ACC112 (cell line): ENCODE measurements around the gene GAL3ST2.

Experiments used
- H2AFZ ChIP-seq: fragments of 200-600 bp; sonication (generic); one replicate; pipeline ENCODE4 v1.6.0; 2017; ENCODE audit warnings: antibody characterized with exemption, low read length; ENCODE audit not compliant: unreplicated experiment
- H3K27ac ChIP-seq: fragments of 200-600 bp; sonication (generic); 2 replicates; pipeline ENCODE4 v1.5.1; 2014; ENCODE audit warnings: low read depth, mild to moderate bottlenecking, antibody characterized with exemption, low read length, moderate library complexity
- H3K27me3 ChIP-seq: fragments of 200-600 bp; sonication (generic); 2 replicates; pipeline ENCODE4 v1.6.1; 2014; ENCODE audit warnings: mild to moderate bottlenecking, antibody characterized with exemption, low read length, moderate library complexity, mixed read lengths; ENCODE audit not compliant: insufficient read depth
- H3K36me3 ChIP-seq: fragments of 200-600 bp; sonication (generic); 2 replicates; pipeline ENCODE4 v1.6.1; 2016; ENCODE audit warnings: mild to moderate bottlenecking, antibody characterized with exemption, low read length, moderate library complexity, mixed read lengths; ENCODE audit not compliant: insufficient read depth
- H3K4me1 ChIP-seq: fragments of 200-600 bp; sonication (generic); one replicate; pipeline ENCODE4 v1.6.1; 2016; ENCODE audit warnings: low read length, mixed read lengths; ENCODE audit not compliant: insufficient read depth, unreplicated experiment, control insufficient read depth
- H3K4me3 ChIP-seq: fragments of 200-600 bp; sonication (generic); 2 replicates; pipeline ENCODE4 v1.5.1; 2014; ENCODE audit warnings: mild to moderate bottlenecking, low read depth, low read length
- H3K79me2 ChIP-seq: fragments of 200-600 bp; sonication (generic); one replicate; pipeline ENCODE4 v1.6.0; 2016; ENCODE audit warnings: low read length; ENCODE audit not compliant: control insufficient read depth, unreplicated experiment, insufficient read depth

GAL3ST2 gene

GRCh38 chr2:241748468-241749256 is 28.0 kb upstream of the GAL3ST2 start:
- no peaks in the 10 kb centered on the region for H3K27me3 ChIP-seq

DNA sequence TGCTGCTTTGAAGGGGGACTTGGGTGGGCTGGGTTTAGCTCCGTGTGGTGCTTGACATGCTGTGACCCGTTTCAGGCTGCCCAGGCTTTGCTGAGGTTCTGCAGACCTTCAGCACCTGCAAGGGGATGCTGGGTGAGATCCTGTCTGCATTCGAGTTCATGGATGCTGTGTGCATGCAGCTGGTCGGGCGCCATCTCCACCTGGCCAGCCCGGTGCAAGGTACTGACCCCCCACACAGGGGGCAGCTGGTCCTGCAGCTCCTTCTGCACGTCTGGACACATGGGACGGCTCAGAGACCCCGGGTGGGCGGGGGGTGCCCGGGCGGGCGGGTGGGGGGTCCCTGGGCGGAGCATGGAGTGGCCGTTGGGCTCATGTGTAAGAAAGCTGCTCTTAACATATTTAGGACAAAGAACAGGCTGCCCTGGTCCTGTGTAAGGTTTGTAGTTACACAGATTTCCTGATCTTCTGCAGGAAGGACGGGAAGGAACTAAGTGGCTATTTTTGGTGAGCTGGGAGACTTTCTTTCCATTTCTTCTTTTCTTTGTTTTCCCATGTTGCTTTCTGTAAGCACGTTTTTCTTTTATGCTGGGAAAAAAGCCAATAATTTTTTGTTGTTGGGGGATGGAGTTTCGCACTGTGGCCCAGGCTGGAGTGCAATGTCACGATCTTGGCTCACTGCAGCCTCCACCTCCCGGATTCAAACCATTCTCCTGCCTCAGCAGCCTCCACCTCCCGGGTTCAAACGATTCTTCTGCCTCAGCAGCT is 26.4 kb upstream of the GAL3ST2 start:
- peaks cover 8% of the 10 kb centered on the region for H3K36me3 ChIP-seq
- H3K27me3 ChIP-seq, result no peaks in the 10 kb centered on the region
- no peaks in the 10 kb centered on the region for H3K4me1 ChIP-seq
- no peak overlapping the region for H2AFZ ChIP-seq
- H3K79me2 ChIP-seq, result no peaks in the 10 kb centered on the region
- no peak overlapping the region for H3K4me3 ChIP-seq
- no peak overlapping the region for H3K27ac ChIP-seq

More at GRCh38 chr2:241748468-241749256, 28.0 kb upstream of the GAL3ST2 start:
- H3K79me2 ChIP-seq, result no peaks in the 10 kb centered on the region
- H3K36me3 ChIP-seq, result peaks cover 21% of the 10 kb centered on the region
- no peak overlapping the region for H3K4me3 ChIP-seq
- no peak overlapping the region for H2AFZ ChIP-seq
- H3K4me1 ChIP-seq, result no peaks in the 10 kb centered on the region
- H3K27ac ChIP-seq, result no peak overlapping the region

- H3K36me3 ChIP-seq, result no peaks in the 10 kb centered on the region
- H3K4me1 ChIP-seq, result no peaks in the 10 kb centered on the region
- no peak overlapping the region for H2AFZ ChIP-seq
- no peak overlapping the region for H3K4me3 ChIP-seq
- H3K79me2 ChIP-seq, result no peaks in the 10 kb centered on the region
- no peaks in the 10 kb centered on the region for H3K27me3 ChIP-seq
- H3K27ac ChIP-seq, result no peak overlapping the region
Observed at GRCh38 chr2:241751152-241751551, 25.5 kb upstream of the GAL3ST2 start.

DNA sequence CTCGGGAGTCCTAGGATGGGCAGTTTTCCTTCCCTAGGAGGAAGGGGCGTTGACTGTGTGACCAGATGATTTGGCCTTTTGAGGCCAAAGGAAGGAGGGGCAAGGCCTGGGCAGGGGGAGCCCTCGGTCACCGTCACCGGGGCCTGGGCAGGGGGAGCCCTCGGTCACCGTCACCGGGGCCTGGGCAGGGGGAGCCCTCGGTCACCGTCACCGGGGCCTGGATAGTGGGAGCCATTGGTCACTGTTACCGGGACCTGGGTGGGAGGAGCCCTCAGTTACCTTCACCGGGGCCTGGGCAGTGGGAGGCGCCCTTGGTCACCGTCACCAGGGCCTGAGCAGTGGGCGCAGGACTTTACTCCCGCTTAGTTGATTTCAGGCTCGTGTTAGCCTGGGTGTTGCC is 24.8 kb upstream of the GAL3ST2 start:
- H3K27ac ChIP-seq, result no peak overlapping the region
- H3K4me1 ChIP-seq, result no peaks in the 10 kb centered on the region
- H3K27me3 ChIP-seq, result no peaks in the 10 kb centered on the region
- no peak overlapping the region for H3K4me3 ChIP-seq
- H3K36me3 ChIP-seq, result no peaks in the 10 kb centered on the region
- H3K79me2 ChIP-seq, result no peaks in the 10 kb centered on the region
- no peak overlapping the region for H2AFZ ChIP-seq

DNA sequence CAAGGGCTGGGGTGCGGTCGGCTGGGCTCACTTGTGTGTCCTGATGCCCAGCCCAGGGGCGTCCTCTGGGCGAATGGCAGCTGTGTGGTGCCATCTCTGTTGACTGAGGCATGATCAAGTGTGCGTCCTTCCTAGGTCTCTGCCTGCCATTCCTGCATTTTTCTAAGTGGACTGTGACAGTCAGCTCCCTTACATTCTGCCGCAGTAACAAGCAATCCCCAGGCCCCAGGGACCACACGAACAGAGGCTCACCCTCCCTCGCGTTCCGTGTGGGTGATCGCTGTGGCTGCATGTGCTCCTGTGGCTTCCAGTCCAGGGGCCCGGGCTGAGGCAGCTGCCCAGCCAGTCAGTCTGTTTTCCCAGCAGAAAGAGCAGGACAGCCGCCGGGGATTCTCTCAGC is 24.4 kb upstream of the GAL3ST2 start:
- no peaks in the 10 kb centered on the region for H3K36me3 ChIP-seq
- H3K79me2 ChIP-seq, result no peaks in the 10 kb centered on the region
- H3K4me3 ChIP-seq, result no peak overlapping the region
- H3K27me3 ChIP-seq, result no peaks in the 10 kb centered on the region
- H3K27ac ChIP-seq, result no peak overlapping the region
- no peak overlapping the region for H2AFZ ChIP-seq
- H3K4me1 ChIP-seq, result no peaks in the 10 kb centered on the region

- Histone ChIP-seq H3K27ac (no peak overlapping the region), H3K4me3 (no peak overlapping the region), H3K4me1 (no peaks in the 10 kb centered on the region), H3K79me2 (no peaks in the 10 kb centered on the region), H3K36me3 (no peaks in the 10 kb centered on the region), H3K27me3 (no peaks in the 10 kb centered on the region), H2AFZ (no peak overlapping the region)
Observed at GRCh38 chr2:241752689-241753276, 23.8 kb upstream of the GAL3ST2 start.

DNA sequence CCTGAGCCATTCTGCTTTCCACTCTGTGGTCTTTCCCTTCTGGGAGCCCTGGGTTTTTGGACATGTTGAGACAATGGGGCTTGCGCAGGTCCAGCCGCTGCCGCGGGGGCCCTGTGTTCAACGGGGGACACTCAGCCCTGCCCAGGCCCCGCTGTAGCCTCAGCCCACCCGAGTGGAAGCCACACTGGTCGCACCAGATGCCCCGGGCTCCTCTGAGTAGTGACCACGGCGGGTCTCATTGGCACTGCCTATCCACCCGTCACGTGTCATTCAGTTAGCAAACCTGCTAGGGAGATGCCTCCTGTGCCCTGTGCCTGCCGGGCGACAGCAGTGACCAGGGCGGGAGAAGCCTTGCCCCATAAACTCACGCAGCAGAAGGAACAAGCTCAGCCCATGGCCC is 23.1 kb upstream of the GAL3ST2 start:
- no peaks in the 10 kb centered on the region for H3K36me3 ChIP-seq
- H3K4me1 ChIP-seq, result no peaks in the 10 kb centered on the region
- H3K79me2 ChIP-seq, result no peaks in the 10 kb centered on the region
- H2AFZ ChIP-seq, result no peak overlapping the region
- H3K27ac ChIP-seq, result no peak overlapping the region
- no peaks in the 10 kb centered on the region for H3K27me3 ChIP-seq
- no peak overlapping the region for H3K4me3 ChIP-seq

- peaks cover under 1% of the 10 kb centered on the region; the same call in 1 of the 2 replicates for H3K36me3 ChIP-seq
- no peaks in the 10 kb centered on the region for H3K27me3 ChIP-seq
- H3K27ac ChIP-seq, result no peak overlapping the region
- H3K4me1 ChIP-seq, result no peaks in the 10 kb centered on the region
- H3K4me3 ChIP-seq, result no peak overlapping the region
- H3K79me2 ChIP-seq, result no peaks in the 10 kb centered on the region
- no peak overlapping the region for H2AFZ ChIP-seq
Observed at GRCh38 chr2:241754042-241754441, 22.6 kb upstream of the GAL3ST2 start.

GRCh38 chr2:241755166-241755565 is 21.5 kb upstream of the GAL3ST2 start:
- Histone ChIP-seq H3K36me3 (peaks cover 10% of the 10 kb centered on the region; the same call in 1 of the 2 replicates), H3K27me3 (no peaks in the 10 kb centered on the region), H3K4me3 (no peak overlapping the region), H3K4me1 (no peaks in the 10 kb centered on the region), H3K27ac (no peak overlapping the region), H2AFZ (no peak overlapping the region), H3K79me2 (no peaks in the 10 kb centered on the region)

GRCh38 chr2:241755777-241756176 is 20.8 kb upstream of the GAL3ST2 start:
- Histone ChIP-seq H2AFZ (no peak overlapping the region), H3K4me1 (no peaks in the 10 kb centered on the region), H3K4me3 (no peak overlapping the region), H3K27me3 (no peaks in the 10 kb centered on the region), H3K79me2 (no peaks in the 10 kb centered on the region), H3K27ac (no peak overlapping the region), H3K36me3 (peaks cover 16% of the 10 kb centered on the region; the same call in 1 of the 2 replicates)
